GF-D8 (cell line): ENCODE data around the gene KRT78.

Source experiments
- DNase-seq: peaks from one replicate; lab custom pipeline; 2025; lab: John Stamatoyannopoulos, UW

KRT78 gene

DNA sequence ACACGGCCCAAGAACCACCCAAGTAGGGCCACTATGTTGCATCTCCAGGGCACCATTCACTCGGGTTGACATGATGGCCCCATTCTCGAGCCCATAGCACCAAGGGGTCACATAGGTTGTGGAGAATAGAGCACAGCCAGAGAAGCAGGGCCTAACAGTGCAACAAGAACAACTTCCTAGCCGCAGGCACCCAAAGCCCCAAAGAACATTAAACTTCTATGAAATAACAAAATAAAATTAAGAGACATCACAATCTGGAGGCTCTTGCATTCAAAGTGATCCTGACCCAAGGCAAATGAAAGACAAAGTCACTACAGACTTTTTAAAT lies 36.8 kb downstream of the KRT78 start:
- DNase-seq, result no peak

- no peak for DNase-seq
These were observed 37.4 kb downstream of the KRT78 start for GRCh38 chr12:52811191-52812072.

DNA sequence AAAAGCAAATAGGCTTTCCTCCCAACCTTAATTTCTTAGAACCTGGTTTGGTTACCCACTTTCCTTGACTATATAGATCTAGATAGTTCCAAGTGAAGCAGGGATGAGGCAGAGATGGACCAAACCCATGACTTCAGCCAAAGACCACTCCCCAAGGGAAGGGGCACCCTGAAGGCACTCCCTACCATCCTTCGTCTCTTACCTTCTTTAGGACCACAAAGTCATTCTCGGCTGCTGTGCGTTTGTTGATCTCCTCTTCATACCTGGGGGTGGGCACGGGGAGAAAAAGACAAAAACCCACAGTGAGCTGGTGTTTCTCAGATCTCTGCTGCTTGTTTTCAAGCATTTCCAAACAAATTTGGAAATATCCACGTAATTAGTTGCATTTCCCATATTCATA lies 38.2 kb downstream of the KRT78 start:
- no peak for DNase-seq

DNA sequence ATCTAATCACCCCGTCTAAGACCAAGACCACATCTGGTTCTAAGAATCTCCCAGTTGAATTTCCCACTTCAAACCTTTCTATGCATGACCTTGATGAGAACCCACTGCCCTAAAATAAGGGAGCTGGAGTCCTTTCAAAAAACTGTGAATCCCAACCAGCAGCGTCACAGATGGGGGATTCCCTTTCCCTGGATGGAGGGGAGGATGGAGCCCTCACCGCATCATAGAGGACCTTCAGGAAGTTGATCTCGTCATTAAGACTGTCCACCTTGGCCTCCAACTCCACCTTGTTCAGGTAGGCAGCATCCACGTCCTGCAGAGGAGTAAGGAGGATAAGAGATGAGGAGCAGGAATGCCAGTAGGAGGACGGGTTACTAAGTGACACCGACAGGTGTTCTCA lies 39.6 kb downstream of the KRT78 start:
- DNase-seq, result no peak

DNA sequence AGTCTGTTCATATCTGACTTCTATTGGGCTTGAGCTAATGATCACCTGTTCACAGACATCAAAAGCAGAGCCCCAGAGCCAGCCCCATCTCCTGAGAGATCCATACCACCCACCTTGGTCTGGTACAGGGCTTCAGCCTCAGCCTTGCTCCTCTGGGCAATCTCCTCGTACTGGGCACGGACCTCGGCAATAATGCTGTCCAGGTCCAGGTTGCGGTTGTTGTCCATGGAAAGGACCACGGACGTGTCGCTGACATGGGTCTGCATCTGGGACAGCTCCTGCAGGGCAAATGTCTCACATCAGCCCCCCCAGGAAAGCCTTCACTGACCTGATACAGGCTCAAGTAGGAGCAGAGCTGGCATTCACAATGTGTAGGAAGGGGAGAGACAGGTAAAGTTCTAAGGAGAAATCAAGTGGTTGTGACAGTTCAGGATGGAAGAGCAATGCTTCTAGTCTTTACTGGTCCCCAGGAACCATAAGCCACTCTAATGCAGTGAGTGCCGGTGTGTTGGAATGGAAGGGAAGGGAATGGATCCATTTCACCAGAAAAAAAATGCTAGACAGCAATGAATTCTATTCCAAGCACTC lies 40.1 kb downstream of the KRT78 start:
- DNase-seq, result no peak

- DNase-seq, result no peak
These were observed 41.0 kb downstream of the KRT78 start for GRCh38 chr12:52807544-52808470.

GRCh38 chr12:52806821-52807543 lies 41.8 kb downstream of the KRT78 start:
- DNase-seq, result no peak

DNA sequence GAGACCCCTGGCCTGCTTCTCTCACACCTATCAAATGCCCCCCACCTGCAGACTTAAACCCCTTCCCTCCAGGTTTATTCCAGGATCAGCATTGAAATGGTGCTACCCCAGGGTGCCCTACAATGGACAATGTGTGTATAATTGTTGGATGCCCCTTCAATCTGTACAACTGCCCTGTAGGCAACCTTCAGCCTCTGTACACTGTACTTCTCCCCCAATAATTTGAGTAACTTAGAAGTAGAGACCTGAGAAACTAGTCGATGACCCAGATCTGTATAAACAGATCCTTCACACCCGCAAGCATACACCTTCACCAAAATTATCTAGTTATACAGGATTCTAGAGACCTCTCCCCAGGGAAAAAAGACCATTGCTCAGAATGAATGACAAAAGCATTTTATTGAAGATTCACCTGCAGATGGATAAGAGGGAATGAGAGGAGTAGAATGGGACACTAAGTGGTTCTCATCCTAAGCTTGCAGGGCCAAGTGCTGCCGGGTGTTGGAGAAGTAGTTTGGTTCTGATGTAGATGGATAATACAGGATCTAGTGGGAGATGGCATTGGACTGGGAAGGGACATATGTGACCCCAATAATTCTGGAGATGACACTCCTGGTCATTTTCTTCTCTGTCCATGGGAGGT lies 42.5 kb downstream of the KRT78 start:
- no peak for DNase-seq

DNA sequence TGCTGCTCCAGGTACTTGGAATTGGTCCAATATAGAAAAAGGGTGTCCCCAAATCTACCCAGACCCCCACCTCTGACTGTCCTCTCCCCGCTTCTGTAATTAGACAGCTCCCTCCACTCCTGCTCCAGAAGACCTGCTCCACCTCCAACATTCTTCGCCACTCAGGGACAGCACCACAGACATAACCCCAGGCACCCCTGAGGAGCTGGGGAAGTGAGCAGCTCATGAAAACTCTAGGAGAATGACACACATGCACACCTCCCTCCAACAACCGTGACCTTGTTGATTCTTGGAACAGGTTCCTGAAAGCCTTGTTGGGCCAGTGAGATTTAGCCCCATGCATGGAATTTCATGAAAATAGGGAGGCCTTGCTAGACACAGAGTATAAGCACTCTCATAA lies 43.1 kb downstream of the KRT78 start:
- DNase-seq, result no peak

DNA sequence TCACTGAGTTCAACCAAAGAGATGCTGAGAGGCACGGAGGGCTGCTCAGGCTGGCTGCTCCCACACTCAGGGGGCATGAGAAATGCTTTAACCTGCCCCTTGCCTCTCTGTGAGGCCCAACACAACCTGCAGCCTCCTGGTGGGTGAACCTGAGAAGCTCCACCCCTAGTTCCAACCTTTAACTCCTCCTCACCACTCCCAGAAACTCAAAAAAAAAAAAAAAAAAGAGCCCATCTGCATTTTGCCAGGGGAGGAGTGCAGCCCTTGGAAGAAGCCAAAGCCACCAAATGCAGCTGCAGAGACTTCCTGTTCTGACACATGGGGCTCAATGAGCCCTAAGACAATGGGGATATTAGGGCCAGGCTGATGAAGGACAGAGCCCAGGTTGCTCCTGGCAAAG lies 43.8 kb downstream of the KRT78 start:
- no peak for DNase-seq

DNA sequence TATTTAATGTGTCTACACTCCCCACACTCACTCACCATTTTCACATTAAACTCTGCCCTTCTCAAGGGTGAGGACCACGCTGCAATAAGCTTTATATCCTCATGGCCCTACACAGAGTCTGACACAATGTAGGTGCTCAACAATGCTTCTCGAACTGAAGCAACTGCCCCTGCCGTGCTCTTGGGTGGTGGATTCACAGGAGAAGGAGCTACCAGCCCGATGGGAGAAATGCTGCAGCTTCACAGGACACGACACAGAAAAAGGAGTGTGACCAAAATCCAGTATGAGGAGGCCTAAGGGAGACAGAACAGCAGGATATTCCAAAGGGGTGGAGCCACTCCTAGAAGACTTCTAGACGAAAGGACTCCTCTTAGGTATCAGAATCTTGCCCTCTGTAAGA lies 46.4 kb downstream of the KRT78 start:
- no peak for DNase-seq

GRCh38 chr12:52801773-52802172 lies 47.0 kb downstream of the KRT78 start:
- no peak for DNase-seq

- no peak for DNase-seq
These were observed 48.4 kb downstream of the KRT78 start for GRCh38 chr12:52800259-52800917.

- no peak for DNase-seq
These were observed 49.1 kb downstream of the KRT78 start for GRCh38 chr12:52799505-52800211.

DNA sequence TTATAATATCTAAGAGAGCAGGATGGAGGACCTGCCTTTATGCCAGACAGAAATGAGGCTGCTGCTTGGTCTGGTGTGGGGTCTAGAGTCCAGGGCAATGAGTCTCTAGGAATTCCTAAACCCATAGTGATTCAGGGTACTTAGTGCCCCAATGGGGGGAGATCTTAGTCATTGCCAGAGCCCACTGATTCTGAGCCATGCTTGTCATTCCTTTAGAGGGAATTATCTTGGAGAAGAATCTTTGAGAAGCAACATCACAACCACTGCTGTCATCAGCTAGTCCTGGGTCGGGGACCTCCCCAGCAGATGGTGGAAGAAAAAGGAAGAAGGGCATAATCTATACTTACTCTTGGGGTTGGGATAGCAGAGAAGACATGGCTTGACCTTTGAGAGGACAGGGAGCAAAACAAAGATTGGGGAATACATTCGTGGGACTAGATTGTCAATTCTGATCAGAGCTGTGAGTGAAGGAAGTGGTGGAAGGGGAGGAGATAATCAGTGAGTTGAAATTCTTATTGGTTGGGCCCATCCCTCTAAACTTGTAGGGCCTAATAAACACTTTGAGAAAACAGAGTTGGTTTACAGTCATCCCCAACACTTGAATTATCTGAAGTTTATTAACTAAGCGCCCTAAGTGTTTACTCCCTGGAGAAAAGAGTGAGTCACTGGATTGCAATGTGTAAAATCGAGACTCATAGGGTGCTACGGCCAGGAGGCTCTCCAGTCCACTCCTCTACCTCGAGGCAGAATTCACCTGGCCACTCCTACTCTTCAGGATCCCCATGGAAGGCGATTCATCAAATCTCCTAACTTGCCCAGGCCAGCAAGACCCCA lies 49.9 kb downstream of the KRT78 start:
- no peak for DNase-seq

- DNase-seq, result no peak
These were observed 50.7 kb downstream of the KRT78 start for GRCh38 chr12:52798003-52798670.

GRCh38 chr12:52797529-52797894 lies 51.3 kb downstream of the KRT78 start:
- DNase-seq, result no peak

GRCh38 chr12:52796839-52797528 lies 51.8 kb downstream of the KRT78 start:
- DNase-seq, result no peak
